GM19468 (cell line): ENCODE measurements around the gene TOX2.

Source experiments
- ATAC-seq: cut with Tn5 transposase; IDR thresholded peaks from one replicate; pipeline ENCODE4 v1.9.1; 2021; ENCODE audit warnings: mild to moderate bottlenecking, moderate library complexity, moderate number of reproducible peaks; ENCODE audit not compliant: unreplicated experiment; ENCODE audit errors: extremely low read depth

Gene TOX2

GRCh38 chr20:44070139-44070900 lies 155.7 kb downstream of the TOX2 start:
- no peak for ATAC-seq

- no peak for ATAC-seq
These were observed 156.4 kb downstream of the TOX2 start for GRCh38 chr20:44071057-44071456.

DNA sequence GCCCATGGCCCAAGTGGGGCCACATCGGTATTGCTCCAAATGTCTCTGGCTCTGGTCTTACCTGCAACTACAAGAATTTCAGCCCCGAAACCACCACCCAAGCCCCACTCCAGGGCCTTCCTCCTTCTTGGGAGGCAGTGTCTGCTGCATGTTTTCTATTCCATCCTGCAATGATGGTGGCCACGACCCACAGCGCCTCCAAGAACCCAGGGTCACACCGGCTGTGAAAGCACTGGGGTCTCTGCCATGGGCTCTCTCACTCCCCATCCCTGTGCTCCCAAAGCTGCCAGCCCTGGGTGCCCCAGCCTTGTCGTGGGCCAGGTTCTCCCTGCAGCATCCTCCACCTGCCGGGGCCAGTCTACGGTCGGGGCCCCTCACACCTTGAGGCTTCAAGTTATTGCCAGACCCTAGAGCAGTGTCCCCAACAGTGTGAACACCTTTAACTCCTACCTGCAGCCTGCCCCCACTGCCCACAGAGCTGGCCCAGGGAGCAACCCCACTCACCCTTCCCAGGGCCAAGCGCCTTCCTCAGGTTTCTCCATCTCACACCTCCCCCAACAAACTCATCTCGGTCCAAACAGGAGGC lies 157.0 kb downstream of the TOX2 start:
- ATAC-seq = no peak

GRCh38 chr20:44072384-44072783 lies 157.7 kb downstream of the TOX2 start:
- no peak for ATAC-seq

- no peak for ATAC-seq
These were observed 158.5 kb downstream of the TOX2 start for GRCh38 chr20:44073011-44073674.

- no peak for ATAC-seq
These were observed 159.0 kb downstream of the TOX2 start for GRCh38 chr20:44073675-44074071.

- ATAC-seq = no peak
These were observed 159.8 kb downstream of the TOX2 start for GRCh38 chr20:44074252-44075151.

- ATAC-seq = no peak
These were observed 160.7 kb downstream of the TOX2 start for GRCh38 chr20:44075191-44075949.

DNA sequence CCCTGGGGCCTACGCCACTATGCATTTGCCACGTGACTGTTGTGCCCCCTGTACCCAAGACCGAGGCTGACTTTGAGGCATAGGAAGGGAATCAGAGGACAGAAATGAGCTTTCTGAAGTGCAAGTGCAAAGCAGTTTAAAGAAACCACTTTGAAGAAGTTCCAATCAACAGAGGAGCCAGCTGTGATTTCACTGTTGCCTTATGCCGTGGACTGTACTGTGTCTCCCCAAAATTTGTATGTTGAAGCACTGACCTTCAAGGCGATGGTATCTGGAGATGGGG lies 161.2 kb downstream of the TOX2 start:
- no peak for ATAC-seq

- ATAC-seq = no peak
These were observed 164.6 kb downstream of the TOX2 start for GRCh38 chr20:44079291-44079690.

DNA sequence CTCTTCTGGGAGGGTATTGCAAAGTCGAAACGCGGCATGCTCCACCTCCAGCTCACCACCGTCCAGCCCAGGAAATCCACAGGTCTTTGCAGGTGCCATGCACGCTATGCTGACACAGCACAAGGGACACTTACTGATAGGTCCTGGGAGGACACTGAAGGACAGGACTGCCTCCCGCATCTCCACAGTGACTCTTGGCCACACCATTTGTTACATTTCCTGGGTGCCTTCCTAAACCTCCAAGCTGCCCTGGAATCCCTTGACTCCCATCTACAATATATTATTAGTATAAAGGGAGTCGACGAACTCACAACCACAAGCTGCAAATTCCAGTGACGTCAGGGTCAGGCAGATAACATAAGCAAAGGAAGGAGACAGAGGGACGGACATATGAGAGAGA lies 165.4 kb downstream of the TOX2 start:
- ATAC-seq = no peak

DNA sequence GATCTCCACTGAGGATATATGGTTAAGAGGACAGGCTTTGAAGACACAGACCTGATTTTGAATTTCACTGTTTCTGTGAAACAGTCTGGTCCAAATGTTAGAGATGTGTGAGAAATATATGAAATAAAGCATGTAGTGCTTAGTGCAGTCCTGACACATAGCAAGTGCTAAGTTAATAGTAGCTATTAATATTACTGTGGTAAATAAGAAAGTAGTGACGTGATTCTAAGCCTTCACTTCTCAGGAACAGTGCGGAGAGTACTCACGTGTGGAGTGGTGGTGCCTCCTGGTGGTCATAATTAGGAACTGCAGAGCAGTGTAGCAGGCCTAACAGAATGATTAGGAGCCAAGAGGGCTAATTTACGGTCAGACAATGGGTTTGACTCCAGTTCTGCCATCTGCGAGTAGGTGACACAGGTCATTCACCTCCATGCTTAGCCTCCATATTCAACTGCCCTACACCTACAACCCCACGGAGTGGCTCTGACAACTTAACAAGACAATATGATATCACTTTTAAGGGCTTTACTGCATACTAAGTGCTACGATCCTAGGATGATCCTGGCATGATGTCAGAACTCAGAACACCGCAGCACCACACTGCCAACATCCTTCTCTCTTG lies 166.1 kb downstream of the TOX2 start:
- ATAC-seq = peak; percentile 32

DNA sequence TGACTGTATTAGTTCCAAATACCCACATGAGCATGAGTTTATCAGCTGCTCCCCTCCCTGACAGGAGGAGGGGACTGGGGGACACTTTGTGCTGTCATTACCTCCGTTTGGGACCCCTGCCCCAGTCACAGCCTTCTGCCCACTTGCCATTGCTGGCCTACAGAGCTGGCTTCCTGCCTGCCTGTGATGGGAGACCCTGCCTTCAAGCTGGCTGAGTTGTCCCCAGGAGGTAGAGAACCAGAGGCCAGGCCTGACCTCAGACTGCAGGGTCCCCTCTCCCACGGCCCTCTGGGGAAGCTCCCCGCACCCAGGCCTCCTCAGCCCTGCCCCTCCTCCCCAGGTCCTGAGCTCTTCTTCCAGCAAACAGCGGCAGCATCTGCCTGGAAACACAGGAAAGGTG lies 166.8 kb downstream of the TOX2 start:
- no peak for ATAC-seq

- ATAC-seq = no peak
These were observed 167.2 kb downstream of the TOX2 start for GRCh38 chr20:44081888-44082287.

- no peak for ATAC-seq
These were observed 168.7 kb downstream of the TOX2 start for GRCh38 chr20:44083220-44083933.

DNA sequence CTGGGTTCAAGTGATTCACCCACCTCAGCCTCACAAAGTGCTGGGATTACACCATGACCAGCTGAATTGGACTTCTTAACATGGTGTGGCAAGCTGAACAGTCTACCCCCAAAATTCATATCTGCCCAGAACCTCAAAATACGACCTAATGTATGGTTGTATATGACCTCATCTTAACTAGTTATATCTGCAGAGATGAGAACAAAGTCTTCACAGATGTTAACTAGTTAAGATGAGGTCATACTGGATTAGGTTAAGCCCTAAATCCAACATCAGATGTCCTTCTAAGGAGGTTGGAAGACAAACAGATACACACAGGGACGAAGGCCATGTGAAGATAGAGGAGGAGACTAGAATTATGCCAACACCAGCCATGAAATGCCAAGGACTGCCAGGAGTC lies 169.8 kb downstream of the TOX2 start:
- no peak for ATAC-seq

DNA sequence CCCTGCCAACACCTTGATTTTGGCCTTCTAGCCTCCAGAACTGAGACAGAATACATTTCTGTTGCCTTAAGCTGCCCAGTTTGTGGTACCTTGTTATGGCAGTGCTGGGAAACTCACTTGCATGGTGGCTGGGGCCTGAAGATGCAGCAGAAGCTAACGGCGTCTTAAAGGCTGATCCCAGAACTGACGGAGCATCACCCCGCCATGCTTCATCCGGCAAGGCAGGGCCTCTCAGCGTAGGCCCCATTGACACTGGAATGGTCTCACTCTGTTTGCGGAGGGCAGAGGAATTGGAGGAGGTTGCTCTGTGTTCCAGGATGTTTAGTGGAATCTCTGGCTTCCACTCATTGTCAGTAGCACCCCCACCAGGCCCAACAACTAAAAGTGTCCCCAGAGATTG lies 170.2 kb downstream of the TOX2 start:
- no peak for ATAC-seq

DNA sequence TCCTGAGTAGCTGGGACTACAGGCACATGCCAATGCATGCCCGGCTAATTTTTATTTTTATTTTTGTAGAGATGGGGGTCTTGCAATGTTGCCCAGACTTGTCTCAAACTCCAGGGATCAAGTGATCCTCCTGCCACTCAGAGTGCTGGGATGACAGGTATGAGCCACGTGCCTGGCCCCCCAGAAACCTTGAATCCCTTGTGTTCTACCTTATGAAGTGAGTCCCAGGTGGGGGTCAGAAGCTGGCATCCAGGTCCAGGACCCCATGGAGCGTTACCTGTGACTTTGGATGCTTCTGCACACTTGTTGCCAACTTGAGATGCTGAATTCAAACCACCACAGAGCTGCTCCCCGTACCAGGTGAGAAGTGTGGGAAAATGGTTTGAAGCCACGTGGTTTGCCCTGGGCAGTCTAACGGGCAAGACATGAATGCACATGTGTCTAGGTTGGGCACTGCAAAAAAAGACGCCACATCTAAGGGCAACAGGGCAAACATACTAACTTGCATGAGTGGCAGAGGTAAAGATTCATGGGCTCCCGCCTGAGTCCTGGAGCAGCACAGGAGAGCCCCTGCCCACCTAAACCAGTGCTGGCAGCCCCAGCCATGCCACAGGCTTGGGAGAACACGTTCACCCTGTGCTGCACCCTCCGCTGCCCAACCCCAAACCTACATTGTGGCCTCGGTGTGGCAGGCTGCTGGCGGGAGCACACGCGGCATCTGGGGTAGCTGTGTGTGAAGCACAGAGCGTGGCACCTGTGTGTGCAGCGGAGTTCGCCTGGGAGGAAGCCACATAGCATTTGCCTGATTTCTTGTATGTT lies 171.2 kb downstream of the TOX2 start:
- ATAC-seq = no peak
